GM18858 (cell line): Measurements from ENCODE around the gene SPTA1.
"Not testable (repeated sequence)": the region's sequence is repeated elsewhere in the genome, so short reads cannot be mapped to it uniquely, and the experiment has no call there.

Experiments
- ATAC-seq: cut with Tn5 transposase; IDR thresholded peaks from one replicate; pipeline ENCODE4 v1.9.1; 2021; ENCODE audit not compliant: unreplicated experiment

The SPTA1 gene

DNA sequence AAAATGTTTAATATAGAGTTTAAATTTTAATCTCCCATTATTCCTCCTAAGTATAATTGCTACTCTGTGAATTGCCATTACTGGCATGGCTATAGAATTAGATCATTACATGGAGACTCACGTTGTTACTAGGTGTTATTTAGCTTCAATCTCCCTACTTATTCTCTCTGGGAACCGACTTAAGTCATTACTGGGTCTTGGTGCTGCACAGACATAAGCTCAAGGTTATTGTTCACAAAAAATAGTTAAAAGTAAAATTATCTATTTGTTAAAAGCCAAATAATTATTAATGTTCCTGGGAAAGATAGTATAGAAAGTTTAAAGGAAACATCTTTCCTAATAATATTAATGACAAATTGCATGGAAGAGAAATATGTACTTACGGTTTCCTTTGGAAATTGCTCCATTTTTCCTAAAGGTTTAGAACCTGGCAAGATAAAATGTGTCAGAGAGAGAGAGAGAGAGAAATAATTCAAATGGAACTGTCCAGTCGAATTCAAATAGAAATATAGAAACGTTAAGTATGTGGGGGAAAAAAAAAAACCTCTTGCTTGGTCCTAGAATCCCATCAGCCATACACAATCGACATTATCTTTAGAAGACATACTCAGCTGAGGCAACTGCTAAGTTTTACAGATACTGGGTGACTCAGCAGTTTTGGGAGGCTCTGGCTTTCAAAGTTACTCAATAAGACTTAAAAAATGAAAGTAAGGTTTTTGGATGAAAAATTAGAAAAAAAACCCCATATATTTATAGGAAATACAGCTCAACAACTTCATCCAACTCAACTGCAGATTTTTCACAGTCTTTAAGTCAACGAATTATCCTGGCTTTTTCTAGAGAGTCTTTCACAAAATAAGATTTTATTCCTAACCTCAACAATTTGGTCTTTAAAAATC lies at the start of gene SPTA1:
Gene SPTA1, minus strand, starts transcription at position 605 of the 899 bp plus-strand sequence. Its CDS starts 198 bp downstream, at position 407.
- no peak for ATAC-seq

GRCh38 chr1:158735848-158736247 lies 49.3 kb upstream of the SPTA1 start:
- no peak for ATAC-seq

DNA sequence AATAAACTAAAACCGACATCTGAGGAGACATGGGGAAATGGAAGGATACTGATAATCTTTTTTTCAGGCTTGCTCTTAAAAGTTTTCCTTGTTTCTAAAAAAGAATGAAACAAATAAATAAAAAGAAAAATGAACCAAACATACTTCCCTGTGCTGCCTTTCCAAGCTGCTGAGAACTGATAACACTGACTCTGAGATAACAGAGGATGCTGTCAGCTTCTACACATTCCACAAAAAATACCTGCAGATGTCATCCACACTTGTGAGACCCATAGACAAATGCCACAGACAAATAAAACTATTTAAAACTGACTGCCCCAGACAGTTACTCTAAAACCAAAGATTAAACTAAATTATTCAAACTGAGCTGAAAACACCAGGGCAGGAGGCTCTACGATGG lies 46.0 kb upstream of the SPTA1 start:
- no peak for ATAC-seq

- no peak for ATAC-seq
Observed at GRCh38 chr1:158731707-158732106, 45.2 kb upstream of the SPTA1 start.

- ATAC-seq, result no peak
Observed at GRCh38 chr1:158730453-158730852, 43.9 kb upstream of the SPTA1 start.

DNA sequence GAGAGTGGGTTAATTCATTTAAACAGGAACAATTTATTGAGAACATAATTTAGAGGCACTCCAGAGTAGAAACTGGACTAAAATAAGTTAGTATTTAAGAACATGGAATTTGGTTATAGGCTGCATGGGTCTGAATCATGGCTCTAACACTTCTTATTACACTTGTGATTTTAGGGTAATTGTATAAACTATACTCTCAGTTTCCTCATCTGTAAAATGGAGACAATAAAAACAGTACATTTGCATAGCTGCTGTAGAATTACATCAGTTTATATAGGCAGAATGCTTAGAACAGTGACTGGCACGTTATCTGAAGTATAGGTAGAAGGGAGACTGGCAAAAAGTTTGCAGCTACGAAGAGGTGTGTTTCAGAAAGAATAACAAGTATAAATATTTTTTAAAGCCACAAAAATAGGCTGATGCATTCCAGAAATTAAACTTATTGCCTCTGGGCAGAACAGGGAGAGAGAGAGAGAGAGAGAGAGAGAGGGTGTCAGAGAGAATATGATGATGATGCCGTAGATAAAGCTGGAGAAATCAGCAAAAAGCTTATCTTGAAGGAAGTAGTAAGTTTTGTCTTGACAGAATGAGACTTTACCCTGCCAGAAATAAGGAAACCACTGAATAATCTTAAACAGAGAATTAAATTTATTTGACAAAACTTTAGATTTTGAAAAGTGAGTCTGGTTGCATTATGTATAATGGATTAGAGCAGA lies 42.2 kb upstream of the SPTA1 start:
- ATAC-seq, result no peak

- no peak for ATAC-seq
Observed at GRCh38 chr1:158724442-158724841, 37.9 kb upstream of the SPTA1 start.

GRCh38 chr1:158720620-158721019 lies 34.1 kb upstream of the SPTA1 start, which contains the start of gene OR6K3:
TSS of gene OR6K3 (minus strand) at chr1:158720720. CDS start at chr1:158718115, 2,605 bp downstream.
- ATAC-seq, result no peak

DNA sequence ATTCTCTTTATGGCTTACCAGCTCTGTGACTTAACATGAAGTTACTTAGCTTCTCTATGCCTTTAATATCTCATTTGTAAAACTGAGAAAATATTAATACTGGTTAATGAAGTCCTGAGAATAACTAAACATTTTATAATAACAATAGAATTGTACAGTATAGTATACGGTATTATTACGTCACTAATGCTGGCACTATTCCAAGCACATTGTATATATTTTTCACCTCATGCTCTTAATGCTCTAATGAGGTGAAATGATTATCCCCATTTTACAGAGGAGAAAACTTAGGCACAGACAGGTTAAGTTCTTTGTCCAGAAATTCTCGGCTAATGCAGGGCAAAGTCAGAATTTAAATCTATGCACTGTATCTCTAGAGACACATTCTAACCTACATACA lies 33.1 kb upstream of the SPTA1 start:
- no peak for ATAC-seq

- ATAC-seq, result no peak
Observed at GRCh38 chr1:158717344-158717743, 30.8 kb upstream of the SPTA1 start.

- ATAC-seq, result no peak
Observed at GRCh38 chr1:158716335-158716734, 29.8 kb upstream of the SPTA1 start.

GRCh38 chr1:158714754-158715153 lies 28.2 kb upstream of the SPTA1 start:
- ATAC-seq, result no peak

GRCh38 chr1:158711098-158711497 lies 24.6 kb upstream of the SPTA1 start:
- ATAC-seq, result no peak

- ATAC-seq, result no peak
Observed at GRCh38 chr1:158706096-158706495, 19.6 kb upstream of the SPTA1 start.

- no peak for ATAC-seq
Observed at GRCh38 chr1:158700552-158700951, 14.0 kb upstream of the SPTA1 start, which contains the start of gene OR6K2. TSS of gene OR6K2 (minus strand) at chr1:158700652. CDS start at chr1:158700652, 0 bp downstream.

- no peak for ATAC-seq
Observed at GRCh38 chr1:158694596-158694995, 8.1 kb upstream of the SPTA1 start.

- no peak for ATAC-seq
Observed at GRCh38 chr1:158692356-158692755, 5.8 kb upstream of the SPTA1 start.

GRCh38 chr1:158691907-158692306 lies 5.4 kb upstream of the SPTA1 start:
- no peak for ATAC-seq

DNA sequence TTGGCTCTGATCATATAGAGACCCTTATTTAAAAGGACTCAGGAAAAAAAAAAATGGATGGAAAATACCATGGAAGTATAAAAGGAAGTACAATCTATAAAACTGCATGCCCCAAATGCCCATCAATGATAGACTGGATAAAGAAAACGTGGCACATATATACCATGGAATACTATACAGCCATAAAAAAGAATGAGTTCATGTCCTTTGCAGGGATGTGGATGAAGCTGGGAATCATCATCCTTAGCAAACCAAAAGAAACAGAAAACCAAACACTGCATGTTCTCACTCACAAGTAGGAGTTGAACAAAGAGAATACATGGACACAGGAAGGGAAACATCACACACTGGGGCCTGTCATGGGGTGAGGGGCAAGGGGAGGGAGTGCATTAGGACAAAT lies 4.6 kb upstream of the SPTA1 start:
- not testable (repeated sequence) for ATAC-seq

GRCh38 chr1:158689875-158690274 lies 3.4 kb upstream of the SPTA1 start:
- no peak for ATAC-seq

DNA sequence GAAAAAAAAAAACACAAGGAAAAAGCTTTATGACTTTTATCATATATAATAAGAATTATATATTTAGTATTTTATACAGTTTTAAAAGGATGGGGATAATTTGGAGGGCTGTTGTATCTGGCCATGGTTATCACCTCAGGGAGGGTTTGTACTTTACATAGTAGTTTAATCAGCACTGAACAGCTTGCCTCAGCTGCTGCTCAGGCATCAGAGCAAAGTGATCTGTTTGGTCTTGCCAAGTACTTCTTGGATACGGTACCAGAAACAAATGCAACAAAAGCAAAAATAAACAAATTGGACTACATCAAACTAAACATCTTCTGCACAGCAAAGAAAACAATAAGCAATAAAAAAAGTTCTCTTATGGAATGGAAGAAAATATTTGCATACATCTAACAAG lies 2.6 kb upstream of the SPTA1 start:
- no peak for ATAC-seq

DNA sequence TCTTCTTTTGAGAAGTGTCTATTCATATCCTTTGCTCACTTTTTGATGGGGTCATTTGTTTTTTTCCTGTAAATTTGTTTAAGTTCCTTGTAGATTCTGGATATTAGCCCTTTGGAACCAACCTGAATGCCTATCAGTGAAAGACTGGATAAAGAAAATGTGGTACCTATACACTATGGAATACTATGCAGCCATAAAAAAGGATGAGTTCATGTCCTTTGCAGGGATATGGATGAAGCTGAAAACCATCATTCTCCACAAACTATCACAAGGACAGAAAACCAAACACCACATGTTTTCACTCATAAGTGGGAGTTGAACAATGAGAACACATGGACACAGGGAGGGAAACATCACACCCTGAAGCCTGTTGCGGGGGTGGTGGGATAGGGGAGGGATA lies 1.8 kb upstream of the SPTA1 start:
- ATAC-seq, result not testable (repeated sequence)
